Measurements from ENCODE around the gene ANGEL1. TPM values are rescaled to one million over a fixed set of nuclear protein-coding genes. Genes with fewer than 3 reads are reported as not detected.

Gene ANGEL1
- total RNA-seq, 1 experiment from 2014 or later: 23.3 TPM

DNA sequence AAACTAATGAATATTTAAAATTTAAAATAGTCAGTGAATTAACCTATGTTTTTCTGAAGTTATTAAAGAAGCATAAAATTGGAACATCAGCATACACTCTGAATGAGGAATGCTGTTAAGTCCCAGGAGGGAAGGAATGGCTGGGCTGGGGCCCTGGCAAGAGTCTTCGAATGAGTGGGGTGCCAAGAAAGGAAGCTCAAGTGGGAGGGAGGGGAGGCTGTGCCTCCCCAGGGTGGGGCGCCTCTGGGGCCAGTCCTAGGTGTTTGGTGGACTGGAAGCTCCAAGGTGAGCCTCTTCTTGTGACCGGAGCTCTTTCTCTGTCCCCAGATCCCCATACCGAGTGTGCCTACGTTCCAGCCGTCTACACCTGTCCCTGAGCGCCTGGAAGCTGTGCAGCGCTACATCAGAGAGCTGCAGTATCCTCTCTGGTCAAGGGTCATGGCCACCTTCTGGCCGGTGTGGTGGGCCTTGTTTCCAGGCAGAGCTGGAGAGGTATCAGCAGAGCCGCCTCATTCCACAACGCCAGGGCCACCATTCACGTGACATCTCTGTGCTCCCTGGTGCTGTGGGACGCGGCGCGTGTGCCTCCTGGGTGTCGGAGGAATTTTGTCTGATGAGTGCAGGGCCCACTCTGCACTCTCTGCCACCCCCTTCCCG lies 42.9 kb downstream of the ANGEL1 start:
- peaks cover 1% of the 10 kb centered on the region; the same call in 1 of the 2 replicates for H3K27me3 ChIP-seq (ENCODE audit: control insufficient read depth, insufficient read depth, low read length)
- no peaks in the 10 kb centered on the region for H3K36me3 ChIP-seq (replicated peaks; ENCODE audit: control insufficient read depth, insufficient read depth, low read length)
- DNase-seq: no peak
- no peak overlapping the region for H3K4me3 ChIP-seq (ENCODE audit: insufficient read depth, low read depth, low read length)

DNA sequence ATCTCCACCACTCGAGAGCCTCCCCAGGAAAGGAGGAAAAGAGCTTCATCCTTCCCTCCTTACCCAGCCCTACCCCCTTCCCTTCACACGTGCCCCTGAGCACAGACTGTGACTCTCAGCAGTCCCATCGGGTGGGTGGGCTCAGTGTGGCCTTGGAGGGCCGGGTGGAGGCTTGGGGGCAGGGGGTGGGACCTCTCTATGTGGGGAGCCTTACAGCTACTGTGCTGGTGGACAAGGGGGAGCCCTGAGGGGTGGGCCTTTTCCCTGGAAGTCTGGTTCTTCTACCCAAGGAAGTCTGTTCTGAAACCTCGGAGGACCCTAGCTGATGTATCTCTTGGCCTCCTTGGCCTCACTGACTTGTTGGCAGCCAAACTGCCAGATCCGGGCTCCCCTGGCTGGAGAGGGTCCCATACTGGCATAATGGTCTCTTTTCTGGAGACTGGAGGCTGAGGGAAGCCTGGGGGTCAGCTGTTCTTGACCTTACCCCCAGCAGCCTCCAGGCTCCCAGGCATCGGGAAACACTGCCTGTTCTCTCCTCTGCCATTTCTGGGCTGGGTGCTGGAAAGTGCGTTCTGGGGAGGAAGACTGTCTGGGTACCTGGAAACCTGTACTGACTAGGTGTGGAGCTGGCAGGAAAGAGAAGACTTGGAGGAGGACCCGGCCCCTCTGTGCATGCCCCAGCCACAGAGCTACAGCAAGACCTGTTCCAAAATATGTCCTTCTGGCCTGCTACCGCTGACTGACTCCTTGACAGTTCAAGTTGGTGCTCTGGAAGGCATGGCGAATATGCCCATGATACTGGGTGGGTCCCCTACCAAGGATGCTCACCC lies 43.8 kb downstream of the ANGEL1 start:
- Histone ChIP-seq H3K27me3 (ENCODE audit: control insufficient read depth, insufficient read depth, low read length) (peaks cover 2% of the 10 kb centered on the region), H3K4me3 (ENCODE audit: insufficient read depth, low read depth, low read length) (no peak overlapping the region), H3K36me3 (replicated peaks; ENCODE audit: control insufficient read depth, insufficient read depth, low read length) (no peaks in the 10 kb centered on the region)
- no peak for DNase-seq

DNA sequence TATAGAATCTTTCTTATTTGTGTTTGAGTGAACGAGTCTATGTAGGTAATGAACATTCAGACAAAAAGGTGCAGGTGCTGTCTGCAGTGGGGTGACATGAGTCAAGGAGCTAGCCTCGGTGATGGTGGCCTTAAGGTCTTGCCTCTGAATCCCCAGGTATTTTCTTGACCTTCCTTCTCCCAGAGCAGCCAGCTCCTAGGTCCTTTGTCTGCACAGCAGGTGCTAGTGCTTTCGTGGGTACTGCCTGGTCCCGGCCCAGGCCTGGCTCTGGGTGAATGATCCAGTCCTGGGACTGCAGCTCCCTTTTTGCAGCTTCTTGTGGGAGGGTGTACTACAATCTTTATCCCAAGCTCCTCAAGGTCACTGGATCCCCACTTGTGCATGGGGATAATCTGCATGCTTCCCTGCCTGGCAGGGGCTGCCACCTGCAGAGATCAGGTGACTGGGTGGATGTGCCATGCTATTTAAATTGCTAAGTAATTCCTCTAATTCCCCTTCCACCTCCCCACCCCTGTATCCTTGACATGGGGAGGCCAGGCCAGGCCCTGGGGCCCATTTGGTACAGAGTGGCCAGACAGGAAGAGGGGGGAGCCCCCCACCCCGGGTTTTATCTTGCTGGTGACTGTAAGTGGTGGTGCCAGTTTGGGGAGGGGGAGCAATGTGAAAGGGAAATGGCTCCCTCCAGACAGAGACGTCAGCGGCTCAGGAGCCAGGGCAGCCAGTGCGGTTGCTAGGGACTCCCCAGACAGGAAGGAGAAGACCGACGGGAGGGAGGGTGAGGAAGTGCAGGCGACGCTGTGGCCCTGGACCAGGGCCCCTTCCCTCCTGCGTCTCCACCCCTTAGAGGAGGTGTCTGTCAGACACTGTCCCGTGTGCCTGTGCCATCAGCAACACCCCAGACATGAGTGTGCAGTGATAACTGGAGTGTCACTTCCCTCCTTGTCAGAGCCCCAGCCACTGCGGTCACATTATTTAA lies 44.7 kb downstream of the ANGEL1 start:
- no peaks in the 10 kb centered on the region for H3K36me3 ChIP-seq (replicated peaks; ENCODE audit: control insufficient read depth, insufficient read depth, low read length)
- H3K27me3 ChIP-seq (ENCODE audit: control insufficient read depth, insufficient read depth, low read length): peaks cover 11% of the 10 kb centered on the region
- no peak overlapping the region for H3K4me3 ChIP-seq (ENCODE audit: insufficient read depth, low read depth, low read length)
- peak; percentile 83 for DNase-seq

- peaks cover 34% of the 10 kb centered on the region for H3K27me3 ChIP-seq (ENCODE audit: control insufficient read depth, insufficient read depth, low read length)
- no peaks in the 10 kb centered on the region for H3K36me3 ChIP-seq (replicated peaks; ENCODE audit: control insufficient read depth, insufficient read depth, low read length)
- peak; percentile 49 for DNase-seq
- no peak overlapping the region for H3K4me3 ChIP-seq (ENCODE audit: insufficient read depth, low read depth, low read length)
These were observed 47.2 kb downstream of the ANGEL1 start for GRCh38 chr14:76765461-76765931.

- H3K36me3 ChIP-seq (replicated peaks; ENCODE audit: control insufficient read depth, insufficient read depth, low read length): no peaks in the 10 kb centered on the region
- H3K4me3 ChIP-seq (ENCODE audit: insufficient read depth, low read depth, low read length): no peak overlapping the region
- no peak for DNase-seq
- peaks cover 42% of the 10 kb centered on the region for H3K27me3 ChIP-seq (ENCODE audit: control insufficient read depth, insufficient read depth, low read length)
These were observed 49.3 kb downstream of the ANGEL1 start for GRCh38 chr14:76763096-76764041.

- Histone ChIP-seq H3K4me3 (ENCODE audit: insufficient read depth, low read depth, low read length) (peak overlapping the region; percentile 68), H3K27me3 (ENCODE audit: control insufficient read depth, insufficient read depth, low read length) (peaks cover 42% of the 10 kb centered on the region), H3K36me3 (replicated peaks; ENCODE audit: control insufficient read depth, insufficient read depth, low read length) (no peaks in the 10 kb centered on the region)
- peak; percentile 53 for DNase-seq
These were observed 50.1 kb downstream of the ANGEL1 start for GRCh38 chr14:76762411-76763095.

DNA sequence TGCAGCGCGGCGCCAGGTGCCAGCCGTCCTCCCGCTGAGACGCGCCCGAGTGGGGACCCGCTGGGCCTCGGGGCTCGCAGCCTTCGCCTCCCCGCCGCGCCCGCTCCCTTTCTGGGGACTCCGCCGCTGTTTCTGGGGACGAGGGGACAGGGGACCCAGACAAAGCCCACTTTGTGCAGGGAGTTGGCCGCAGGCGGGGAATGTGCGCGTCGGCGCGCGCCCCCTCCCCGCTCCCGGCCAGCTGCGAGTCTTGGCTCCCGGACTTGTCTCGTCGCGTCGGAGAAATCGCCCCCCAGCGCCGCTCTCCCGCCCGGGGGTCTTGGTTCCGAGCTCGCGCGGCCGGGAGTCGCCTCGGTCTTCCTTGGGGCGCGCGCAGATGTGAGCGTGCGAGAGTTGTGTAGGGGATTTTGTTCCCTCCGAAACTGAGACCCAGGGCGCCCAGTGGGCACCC lies 50.7 kb downstream of the ANGEL1 start:
- Histone ChIP-seq H3K4me3 (ENCODE audit: insufficient read depth, low read depth, low read length) (peak overlapping the region; percentile 68), H3K27me3 (ENCODE audit: control insufficient read depth, insufficient read depth, low read length) (peaks cover 42% of the 10 kb centered on the region), H3K36me3 (replicated peaks; ENCODE audit: control insufficient read depth, insufficient read depth, low read length) (no peaks in the 10 kb centered on the region)
- peak; percentile 81 for DNase-seq

DNA sequence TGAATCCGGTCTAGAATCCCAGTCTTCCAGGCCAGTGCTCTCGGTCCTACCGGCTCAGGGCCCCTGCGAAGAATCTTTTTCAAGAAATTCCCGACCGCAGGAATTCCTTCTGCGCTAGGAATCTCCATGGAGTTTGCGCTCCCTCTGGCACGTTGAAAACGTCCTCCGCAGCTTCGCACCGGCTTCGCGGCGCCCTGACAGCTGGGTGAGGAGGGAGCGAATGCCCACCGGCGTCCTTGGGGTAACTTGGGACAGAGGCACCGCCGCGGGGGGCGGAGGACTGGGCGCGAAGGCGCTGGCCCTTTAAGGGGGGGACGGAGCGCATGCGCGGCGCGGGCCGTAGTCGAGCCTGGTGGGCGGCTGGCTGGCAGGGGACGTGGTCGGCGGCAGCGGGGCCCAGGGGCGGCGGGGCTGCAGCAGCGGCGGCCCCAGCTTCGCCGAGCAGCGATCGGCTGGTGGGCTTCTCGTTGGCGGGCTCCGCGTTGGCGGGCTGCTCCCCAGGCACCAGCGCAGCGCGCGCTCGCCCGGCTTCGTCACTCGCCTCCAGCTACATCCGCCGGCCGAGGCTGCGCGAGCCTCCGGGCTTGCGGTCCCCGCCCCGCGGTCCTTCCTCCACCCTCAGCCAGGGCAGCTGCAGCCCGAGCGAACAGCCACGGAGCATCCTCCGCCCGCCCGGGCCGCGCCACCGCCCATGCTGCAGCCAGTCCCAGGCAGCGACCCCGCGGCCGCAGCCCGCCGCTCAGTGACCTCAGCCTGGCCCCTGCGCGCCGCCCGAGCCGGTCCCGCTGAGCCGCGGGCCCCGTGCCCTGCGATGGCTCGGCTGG lies 51.3 kb downstream of the ANGEL1 start, which contains the start of gene VASH1:
TSS of gene VASH1 (plus strand) at position 333 of the 824 bp plus-strand sequence. CDS start 1,354 bp downstream, outside the sequence.
- peaks cover 42% of the 10 kb centered on the region for H3K27me3 ChIP-seq (ENCODE audit: control insufficient read depth, insufficient read depth, low read length)
- peak; percentile 96 for DNase-seq
- no peaks in the 10 kb centered on the region for H3K36me3 ChIP-seq (replicated peaks; ENCODE audit: control insufficient read depth, insufficient read depth, low read length)
- peak within 1 kb of the TSS; percentile 68 for H3K4me3 ChIP-seq (ENCODE audit: insufficient read depth, low read depth, low read length)

- no peaks in the 10 kb centered on the region for H3K36me3 ChIP-seq (replicated peaks; ENCODE audit: control insufficient read depth, insufficient read depth, low read length)
- peaks cover 42% of the 10 kb centered on the region for H3K27me3 ChIP-seq (ENCODE audit: control insufficient read depth, insufficient read depth, low read length)
- H3K4me3 ChIP-seq (ENCODE audit: insufficient read depth, low read depth, low read length): peak overlapping the region; percentile 68
- peak; percentile 37 for DNase-seq
These were observed 52.1 kb downstream of the ANGEL1 start for GRCh38 chr14:76760331-76761135.

DNA sequence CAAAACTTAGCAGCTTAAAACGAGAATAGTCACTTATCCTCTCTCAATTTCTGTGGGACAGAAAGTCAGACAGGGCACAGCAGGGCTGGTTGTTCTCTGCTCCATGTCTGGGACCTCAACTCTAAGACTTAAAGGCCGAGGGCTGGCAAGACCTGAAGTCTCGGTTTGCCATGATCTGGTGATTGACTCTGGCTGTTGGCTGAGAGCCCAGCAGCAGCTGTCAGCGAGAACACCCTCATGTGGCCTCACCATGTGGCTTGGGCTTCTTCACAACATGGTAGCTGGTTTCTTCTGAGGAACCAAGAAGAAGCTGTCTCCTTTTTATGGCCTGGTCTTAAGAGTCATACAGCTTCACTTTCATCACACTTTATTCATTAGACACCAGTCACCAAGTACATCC lies 53.1 kb downstream of the ANGEL1 start:
- Histone ChIP-seq H3K36me3 (replicated peaks; ENCODE audit: control insufficient read depth, insufficient read depth, low read length) (no peaks in the 10 kb centered on the region), H3K27me3 (ENCODE audit: control insufficient read depth, insufficient read depth, low read length) (peaks cover 41% of the 10 kb centered on the region), H3K4me3 (ENCODE audit: insufficient read depth, low read depth, low read length) (no peak overlapping the region)
- DNase-seq: peak; percentile 9

- H3K4me3 ChIP-seq (ENCODE audit: insufficient read depth, low read depth, low read length): no peak overlapping the region
- no peaks in the 10 kb centered on the region for H3K36me3 ChIP-seq (replicated peaks; ENCODE audit: control insufficient read depth, insufficient read depth, low read length)
- DNase-seq: no peak
- H3K27me3 ChIP-seq (ENCODE audit: control insufficient read depth, insufficient read depth, low read length): peaks cover 15% of the 10 kb centered on the region
These were observed 56.3 kb downstream of the ANGEL1 start for GRCh38 chr14:76756371-76756750.

All from H7 (cell line).